Stimulated activated CD8-positive, alpha-beta memory T cell treated with anti-CD3 and anti-CD28 coated beads, Interleukin-4, amount 100 ng/mL, for 4 hours (primary cell): ENCODE results near the gene PRUNE1.

ENCODE experiments used
- DNase-seq, 2 donors: peaks; one replicate each; pipeline ENCODE4 v3.0.0-alpha.2; 2020; ENCODE audit warnings: low read depth in 2 of 2, low spot score in 1 of 2

PRUNE1 gene

GRCh38 chr1:151049458-151049857, 41.2 kb downstream of the PRUNE1 start:
- DNase-seq, result no peak

DNA sequence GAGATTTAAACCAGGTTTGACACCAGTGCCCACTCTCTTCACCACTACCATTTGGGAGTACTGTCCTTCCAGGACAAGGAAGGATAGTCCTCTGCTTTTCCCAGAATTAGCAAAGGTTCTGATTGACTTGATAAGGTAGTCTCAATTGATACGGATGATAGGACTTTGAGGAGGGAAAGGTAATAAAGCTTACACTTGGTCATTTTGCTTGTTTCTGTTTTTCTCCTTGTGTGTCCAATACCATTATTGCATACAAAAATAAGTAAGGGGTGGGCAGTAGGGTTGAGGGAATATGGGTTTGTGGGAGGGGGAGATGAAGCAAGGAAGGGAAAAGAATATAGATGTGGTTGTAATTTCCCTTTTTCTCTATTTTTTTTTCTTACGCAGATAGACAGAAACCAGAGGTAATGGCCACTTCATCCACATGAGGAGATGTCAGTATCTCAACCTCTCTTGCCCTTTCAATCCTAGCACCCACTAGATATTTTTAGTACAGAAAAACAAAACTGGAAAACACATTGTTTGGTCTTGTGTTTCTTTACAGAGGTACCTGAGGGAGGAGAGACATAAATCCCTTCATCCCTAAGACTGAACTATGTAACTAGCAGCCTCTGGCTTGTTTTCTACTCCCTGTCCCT, 41.9 kb downstream of the PRUNE1 start:
- DNase-seq, result no peak

- no peak for DNase-seq
Observed at GRCh38 chr1:151051356-151052009, 43.2 kb downstream of the PRUNE1 start.

- no peak for DNase-seq
Observed at GRCh38 chr1:151054971-151055547, 46.8 kb downstream of the PRUNE1 start.

DNA sequence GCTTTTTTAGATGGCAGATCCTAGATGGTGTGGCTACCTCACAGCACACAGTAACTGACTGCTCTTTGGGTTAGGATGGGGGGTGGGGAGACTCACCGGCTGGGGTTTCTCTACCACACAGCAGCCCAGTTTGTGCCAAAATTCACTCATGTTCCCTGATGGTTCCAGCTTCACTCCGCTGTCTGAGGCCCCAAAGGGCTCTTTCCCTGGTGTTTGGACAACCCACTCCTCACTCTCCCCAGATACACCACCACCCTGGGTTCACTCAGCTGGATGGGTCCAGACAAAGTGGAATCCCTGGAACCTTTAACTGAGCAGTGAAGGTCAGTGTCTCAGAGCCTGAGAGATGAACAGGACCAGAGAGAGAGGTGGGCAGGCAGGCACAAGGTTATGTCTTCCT, 47.3 kb downstream of the PRUNE1 start:
- DNase-seq, result no peak

- no peak for DNase-seq
Observed at GRCh38 chr1:151056149-151056548, 47.9 kb downstream of the PRUNE1 start.

DNA sequence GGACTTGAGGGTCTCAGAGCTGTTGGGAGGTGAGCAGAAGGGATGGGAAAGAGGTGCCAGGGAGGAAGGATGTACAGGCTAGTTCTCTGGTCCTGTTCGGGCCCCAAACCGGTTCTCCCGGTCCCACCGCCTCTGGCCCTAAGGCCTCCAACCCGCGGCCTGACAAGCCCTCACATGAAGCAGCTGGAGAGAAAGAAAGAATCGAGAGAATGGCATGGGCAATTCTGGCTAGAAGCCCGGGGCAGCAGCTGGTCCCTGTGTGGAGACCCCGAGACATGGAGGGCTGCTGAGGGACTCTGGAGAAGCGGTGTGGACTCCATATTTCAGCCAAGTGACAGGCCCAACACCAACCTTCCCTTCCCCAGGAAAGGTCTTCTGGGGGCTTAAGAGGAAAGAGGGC, 50.4 kb downstream of the PRUNE1 start:
- DNase-seq, result no peak

DNA sequence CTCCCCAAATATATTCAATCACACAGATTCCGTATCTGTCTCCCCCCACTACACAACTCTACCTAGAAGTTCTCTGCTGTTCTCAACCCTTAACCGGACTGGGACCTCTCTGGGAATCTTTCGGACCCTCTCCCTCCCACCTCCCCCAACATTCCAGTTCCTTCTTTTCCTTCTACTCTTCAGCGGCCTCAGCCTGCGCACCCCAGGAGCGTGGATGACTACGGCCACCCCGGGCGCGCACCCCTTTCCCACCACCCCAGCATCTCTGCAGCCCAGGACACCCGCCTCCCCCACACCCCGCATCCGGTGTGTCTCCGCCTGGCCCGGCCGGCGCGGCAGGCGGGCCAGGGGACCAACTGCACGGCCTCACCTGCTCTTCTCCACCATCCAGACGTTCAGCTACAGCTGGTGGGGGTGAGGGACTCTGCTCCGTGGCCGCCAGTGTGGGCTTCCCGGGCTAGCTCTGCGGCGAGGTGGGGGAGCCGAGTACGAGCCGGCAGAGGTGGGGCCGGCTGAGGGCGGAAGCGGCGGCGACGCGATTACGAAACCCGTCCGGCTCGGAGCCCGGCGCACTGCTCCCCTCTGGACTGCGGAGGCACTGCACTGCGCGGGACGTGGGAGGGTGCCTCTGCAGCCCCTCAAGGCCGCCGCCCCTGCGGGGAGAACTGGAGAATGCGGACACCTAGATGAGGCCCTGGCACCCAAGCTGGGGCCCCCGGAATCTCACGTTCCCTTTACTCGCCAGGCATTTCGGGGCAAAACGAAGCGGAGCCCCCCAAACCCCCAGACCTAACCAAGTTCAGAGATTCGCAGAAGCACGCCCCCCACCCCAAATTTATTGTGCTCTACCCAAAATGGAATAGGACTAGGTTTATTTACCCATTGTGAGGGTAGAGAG, 51.1 kb downstream of the PRUNE1 start, which contains the start of gene CDC42SE1:
CDC42SE1 (minus strand) TSS at position 514 of the 898 bp plus-strand sequence. CDS start 3,892 bp downstream, outside the sequence.
- peak; percentile 53 to 69 for DNase-seq

GRCh38 chr1:151060007-151060656, 51.9 kb downstream of the PRUNE1 start, which contains the start of gene MLLT11:
TSS of gene MLLT11 (plus strand) at chr1:151060397. CDS start at chr1:151067225, 6,828 bp downstream.
- no peak for DNase-seq

DNA sequence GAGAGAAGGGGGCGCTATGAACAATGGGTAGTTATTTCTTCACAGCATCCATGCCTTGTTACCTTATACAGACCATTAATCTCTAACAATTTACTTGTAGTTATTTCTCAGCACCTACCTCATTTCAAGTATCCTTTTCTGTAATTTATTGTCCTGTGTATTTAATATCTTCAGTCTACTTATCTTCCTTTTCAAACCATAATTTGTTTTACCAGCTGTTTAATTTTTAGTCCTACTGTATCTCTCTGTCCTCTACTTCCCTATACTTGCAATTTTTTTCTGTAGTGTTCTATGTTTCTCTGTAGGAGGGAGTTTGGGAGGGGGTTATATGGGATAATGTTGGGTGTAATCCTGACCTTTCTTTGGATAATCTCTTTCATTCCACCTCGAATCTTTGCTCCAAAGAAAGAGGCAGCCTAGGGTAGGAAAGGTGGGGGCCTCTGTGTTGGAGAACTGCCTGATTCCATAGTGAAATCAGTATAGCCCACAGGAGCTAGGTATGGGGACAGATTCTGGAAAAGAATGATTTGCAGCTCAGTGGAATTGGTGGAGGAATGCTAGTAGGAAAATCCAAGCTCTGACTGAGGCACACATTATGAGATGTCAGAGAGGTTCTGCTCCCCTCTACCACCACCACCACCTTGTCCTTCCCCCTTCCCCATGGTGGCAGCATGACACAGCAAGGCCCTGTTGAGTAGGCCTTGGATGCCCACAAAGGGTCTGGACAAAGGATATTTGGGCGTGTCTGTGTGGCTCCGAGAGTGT, 52.6 kb downstream of the PRUNE1 start:
- no peak for DNase-seq

DNA sequence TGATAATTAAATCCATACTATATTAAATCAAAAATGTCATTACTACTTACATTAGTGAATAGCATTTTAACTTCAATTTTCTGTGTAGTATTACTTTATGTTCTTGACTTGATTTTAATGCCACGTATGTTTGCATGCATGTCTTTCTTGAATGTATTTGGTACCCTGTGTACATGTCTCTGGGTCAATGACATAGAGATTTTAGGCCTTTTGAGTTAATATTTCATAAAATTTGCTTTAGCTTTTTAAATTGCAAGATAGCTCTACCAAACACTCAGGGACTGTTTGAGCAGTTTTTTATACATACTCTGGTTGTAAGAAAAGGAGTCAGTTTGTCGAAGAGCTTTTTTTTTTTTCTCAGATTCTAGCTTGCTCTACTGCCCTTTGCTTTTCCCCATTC, 53.5 kb downstream of the PRUNE1 start:
- no peak for DNase-seq

- no peak for DNase-seq
Observed at GRCh38 chr1:151062741-151063371, 54.6 kb downstream of the PRUNE1 start.

- no peak for DNase-seq
Observed at GRCh38 chr1:151065089-151065645, 56.9 kb downstream of the PRUNE1 start.

- DNase-seq, result no peak
Observed at GRCh38 chr1:151067185-151067584, 58.9 kb downstream of the PRUNE1 start.

DNA sequence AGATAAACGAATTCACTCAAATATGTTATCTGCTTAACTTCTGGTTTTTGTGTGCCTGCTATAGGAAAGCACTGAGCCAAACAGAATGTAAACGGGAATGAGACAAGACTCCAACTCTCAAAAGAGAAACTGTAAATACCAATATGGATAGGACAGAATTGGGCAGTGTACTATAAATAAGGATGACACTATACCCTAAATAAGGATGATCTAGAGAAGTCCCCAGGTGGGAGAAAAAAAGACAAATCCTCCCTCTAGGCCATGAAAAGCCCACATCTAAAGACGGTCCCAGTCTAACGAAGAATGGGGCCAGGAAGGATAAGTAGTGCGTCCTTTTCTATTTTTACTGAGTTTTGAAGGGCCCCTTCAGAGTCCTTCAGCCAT, 60.8 kb downstream of the PRUNE1 start:
- no peak for DNase-seq

GRCh38 chr1:151070474-151071276, 62.4 kb downstream of the PRUNE1 start, which contains the start of gene GABPB2:
TSS of gene GABPB2 (plus strand) at chr1:151070761. CDS start at chr1:151088190, 17,429 bp downstream.
- DNase-seq, result peak; percentile 65 to 66

DNA sequence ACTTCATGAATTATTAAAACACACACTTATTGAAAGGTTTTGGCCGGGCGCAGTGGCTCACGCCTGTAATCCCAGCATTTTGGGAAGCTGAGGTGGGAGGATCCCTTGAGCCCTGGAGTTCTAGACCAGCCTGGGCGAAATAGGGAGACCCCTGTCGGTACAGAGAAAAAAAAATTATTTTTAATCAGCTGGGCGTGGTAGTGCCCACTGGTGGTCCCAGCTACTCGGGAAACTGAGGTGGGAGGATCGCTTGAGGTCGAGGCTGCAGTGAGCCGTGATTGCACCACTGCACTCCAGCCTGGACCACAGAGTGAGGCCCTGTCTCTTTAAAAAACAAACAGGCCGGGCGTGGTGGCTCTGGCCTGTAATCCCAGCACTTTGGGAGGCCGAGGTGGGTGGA, 64.0 kb downstream of the PRUNE1 start:
- no peak for DNase-seq
